ENCODE data around the gene TBX19.

TBX19 gene

GRCh38 chr1:168259567-168259966, 21.1 kb upstream of the TBX19 start:
- Histone ChIP-seq H4K91ac (ENCODE audit: low read length) (no peak overlapping the region), H2BK5ac (ENCODE audit: low read depth, low read length, poor library complexity, severe bottlenecking) (no peak overlapping the region), H3K9me3 (ENCODE audit: control insufficient read depth, low read length) (peaks cover 18% of the 10 kb centered on the region), H3K4me3 (ENCODE audit: insufficient read depth in 1 of 2, low read depth in 1 of 2, low read length in 2 of 2) (no peak overlapping the region), H3K27me3 (ENCODE audit: control insufficient read depth in 1 of 2, insufficient read depth in 1 of 2, low read length in 2 of 2) (no peaks in the 10 kb centered on the region), H2AK5ac (ENCODE audit: low read length, severe bottlenecking) (no peak overlapping the region), H2BK12ac (ENCODE audit: low read length in 2 of 2) (no peak overlapping the region), H3K36me3 (ENCODE audit: control insufficient read depth in 1 of 2, insufficient read depth in 2 of 2, low read depth in 1 of 2, low read length in 2 of 2) (peaks cover 12 to 27% of the 10 kb centered on the region in 2 experiments), H3K9ac (ENCODE audit: low read length) (no peak overlapping the region), H3K23ac (ENCODE audit: low read length in 2 of 2) (no peak overlapping the region), H4K8ac (ENCODE audit: low read length) (no peak overlapping the region), H3K4ac (ENCODE audit: low read depth in 1 of 2, low read length in 2 of 2) (no peak overlapping the region), H3K27ac (ENCODE audit: low read length, poor library complexity, severe bottlenecking) (no peak overlapping the region), H3K14ac (ENCODE audit: low read length in 2 of 2) (no peak overlapping the region), H3K18ac (ENCODE audit: low read depth in 1 of 2, low read length in 2 of 2) (no peak overlapping the region), H2AFZ (ENCODE audit: low read depth, low read length) (no peak overlapping the region), H2BK15ac (ENCODE audit: low read depth, poor library complexity, severe bottlenecking) (no peak overlapping the region), H3K4me1 (ENCODE audit: control insufficient read depth, insufficient read depth, low read depth, low read length) (peaks cover 1% of the 10 kb centered on the region), H2BK120ac (ENCODE audit: low read depth, low read length) (no peak overlapping the region), H3K79me1 (replicated peaks; ENCODE audit: low read length, poor library complexity, severe bottlenecking) (peaks cover 29% of the 10 kb centered on the region), H3K4me2 (ENCODE audit: low read length, poor library complexity, severe bottlenecking) (no peak overlapping the region)
- no CpG with 5 or more reads among the region's 1 CpG for whole genome bisulfite sequencing
- DNase-seq = no peak

- Histone ChIP-seq H3K14ac (ENCODE audit: low read length in 2 of 2) (no peak overlapping the region), H3K4ac (ENCODE audit: low read depth in 1 of 2, low read length in 2 of 2) (no peak overlapping the region), H3K23ac (ENCODE audit: low read length in 2 of 2) (no peak overlapping the region), H2BK120ac (ENCODE audit: low read depth, low read length) (no peak overlapping the region), H4K91ac (ENCODE audit: low read length) (no peak overlapping the region), H3K9ac (ENCODE audit: low read length) (no peak overlapping the region), H3K79me1 (replicated peaks; ENCODE audit: low read length, poor library complexity, severe bottlenecking) (peaks cover 37% of the 10 kb centered on the region), H3K4me3 (ENCODE audit: insufficient read depth in 1 of 2, low read depth in 1 of 2, low read length in 2 of 2) (no peak overlapping the region), H3K4me2 (ENCODE audit: low read length, poor library complexity, severe bottlenecking) (no peak overlapping the region), H2BK12ac (ENCODE audit: low read length in 2 of 2) (no peak overlapping the region), H2AK5ac (ENCODE audit: low read length, severe bottlenecking) (no peak overlapping the region), H3K9me3 (ENCODE audit: control insufficient read depth, low read length) (peaks cover 14% of the 10 kb centered on the region), H3K18ac (ENCODE audit: low read depth in 1 of 2, low read length in 2 of 2) (no peak overlapping the region), H3K27ac (ENCODE audit: low read length, poor library complexity, severe bottlenecking) (no peak overlapping the region), H2AFZ (ENCODE audit: low read depth, low read length) (no peak overlapping the region), H2BK5ac (ENCODE audit: low read depth, low read length, poor library complexity, severe bottlenecking) (no peak overlapping the region), H3K36me3 (ENCODE audit: control insufficient read depth in 1 of 2, insufficient read depth in 2 of 2, low read depth in 1 of 2, low read length in 2 of 2) (peaks cover 20 to 27% of the 10 kb centered on the region in 2 experiments), H3K4me1 (ENCODE audit: control insufficient read depth, insufficient read depth, low read depth, low read length) (peaks cover 1% of the 10 kb centered on the region), H3K27me3 (ENCODE audit: control insufficient read depth in 1 of 2, insufficient read depth in 1 of 2, low read length in 2 of 2) (no peaks in the 10 kb centered on the region), H2BK15ac (ENCODE audit: low read depth, poor library complexity, severe bottlenecking) (no peak overlapping the region), H4K8ac (ENCODE audit: low read length) (no peak overlapping the region)
- WGBS = 80% methylated on average over 3 of the region's 3 CpGs
- no peak for DNase-seq
These were observed 20.3 kb upstream of the TBX19 start for GRCh38 chr1:168260393-168260792.

GRCh38 chr1:168261390-168261789, 19.3 kb upstream of the TBX19 start:
- Histone ChIP-seq H3K36me3 (ENCODE audit: control insufficient read depth in 1 of 2, insufficient read depth in 2 of 2, low read depth in 1 of 2, low read length in 2 of 2) (peaks cover 18 to 24% of the 10 kb centered on the region in 2 experiments), H3K14ac (ENCODE audit: low read length in 2 of 2) (no peak overlapping the region), H3K4me1 (ENCODE audit: control insufficient read depth, insufficient read depth, low read depth, low read length) (peaks cover 1% of the 10 kb centered on the region), H2BK5ac (ENCODE audit: low read depth, low read length, poor library complexity, severe bottlenecking) (no peak overlapping the region), H3K23ac (ENCODE audit: low read length in 2 of 2) (no peak overlapping the region), H3K79me1 (replicated peaks; ENCODE audit: low read length, poor library complexity, severe bottlenecking) (peaks cover 42% of the 10 kb centered on the region), H3K27me3 (ENCODE audit: control insufficient read depth in 1 of 2, insufficient read depth in 1 of 2, low read length in 2 of 2) (no peaks in the 10 kb centered on the region), H3K9me3 (ENCODE audit: control insufficient read depth, low read length) (peaks cover 4% of the 10 kb centered on the region), H2BK15ac (ENCODE audit: low read depth, poor library complexity, severe bottlenecking) (no peak overlapping the region), H2BK120ac (ENCODE audit: low read depth, low read length) (no peak overlapping the region), H2AK5ac (ENCODE audit: low read length, severe bottlenecking) (no peak overlapping the region), H3K4me2 (ENCODE audit: low read length, poor library complexity, severe bottlenecking) (no peak overlapping the region), H3K4me3 (ENCODE audit: insufficient read depth in 1 of 2, low read depth in 1 of 2, low read length in 2 of 2) (peak overlapping the region in 1 of 2 experiments; percentile 35), H4K8ac (ENCODE audit: low read length) (no peak overlapping the region), H3K27ac (ENCODE audit: low read length, poor library complexity, severe bottlenecking) (no peak overlapping the region), H2AFZ (ENCODE audit: low read depth, low read length) (no peak overlapping the region), H2BK12ac (ENCODE audit: low read length in 2 of 2) (no peak overlapping the region), H3K18ac (ENCODE audit: low read depth in 1 of 2, low read length in 2 of 2) (no peak overlapping the region), H3K9ac (ENCODE audit: low read length) (no peak overlapping the region), H4K91ac (ENCODE audit: low read length) (no peak overlapping the region), H3K4ac (ENCODE audit: low read depth in 1 of 2, low read length in 2 of 2) (no peak overlapping the region)
- 81% methylated on average over 2 of the region's 2 CpGs for WGBS
- DNase-seq = peak; percentile 3

DNA sequence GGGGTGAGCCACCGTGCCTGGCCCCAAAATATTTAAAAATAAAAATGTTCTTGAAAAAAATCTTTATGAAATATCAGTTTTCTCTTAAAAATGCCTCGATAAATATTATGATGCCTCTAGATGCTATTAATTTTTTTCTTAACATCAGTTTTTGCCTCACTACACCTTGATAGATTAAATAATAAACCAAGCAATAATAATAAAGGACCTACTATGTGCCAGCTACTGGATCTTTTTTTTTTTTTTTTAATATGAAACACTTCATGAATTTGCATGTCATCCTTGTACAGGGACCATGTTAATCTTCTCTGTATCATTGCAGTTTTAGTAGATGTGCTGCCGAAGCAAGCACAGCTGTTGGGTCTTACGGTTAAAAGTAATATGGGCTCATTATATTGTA, 17.5 kb upstream of the TBX19 start:
- no peak overlapping the region for H3K27ac ChIP-seq (ENCODE audit: low read length, poor library complexity, severe bottlenecking)
- no peak overlapping the region for H2BK5ac ChIP-seq (ENCODE audit: low read depth, low read length, poor library complexity, severe bottlenecking)
- H3K4ac ChIP-seq (ENCODE audit: low read depth in 1 of 2, low read length in 2 of 2) = no peak overlapping the region
- no peak overlapping the region for H3K18ac ChIP-seq (ENCODE audit: low read depth in 1 of 2, low read length in 2 of 2)
- H3K36me3 ChIP-seq (ENCODE audit: control insufficient read depth in 1 of 2, insufficient read depth in 2 of 2, low read depth in 1 of 2, low read length in 2 of 2) = peaks cover 14 to 33% of the 10 kb centered on the region in 2 experiments
- H3K4me3 ChIP-seq (ENCODE audit: insufficient read depth in 1 of 2, low read depth in 1 of 2, low read length in 2 of 2) = no peak overlapping the region
- H3K14ac ChIP-seq (ENCODE audit: low read length in 2 of 2) = no peak overlapping the region
- peaks cover 48% of the 10 kb centered on the region for H3K79me1 ChIP-seq (replicated peaks; ENCODE audit: low read length, poor library complexity, severe bottlenecking)
- no peaks in the 10 kb centered on the region for H3K27me3 ChIP-seq (ENCODE audit: control insufficient read depth in 1 of 2, insufficient read depth in 1 of 2, low read length in 2 of 2)
- no peak overlapping the region for H2BK12ac ChIP-seq (ENCODE audit: low read length in 2 of 2)
- H3K9me3 ChIP-seq (ENCODE audit: control insufficient read depth, low read length) = no peaks in the 10 kb centered on the region
- no peak overlapping the region for H4K91ac ChIP-seq (ENCODE audit: low read length)
- no peak overlapping the region for H3K23ac ChIP-seq (ENCODE audit: low read length in 2 of 2)
- peaks cover 1% of the 10 kb centered on the region for H3K4me1 ChIP-seq (ENCODE audit: control insufficient read depth, insufficient read depth, low read depth, low read length)
- no peak overlapping the region for H4K8ac ChIP-seq (ENCODE audit: low read length)
- whole genome bisulfite sequencing = 100% methylated on average over 1 of the region's 4 CpGs
- H2BK120ac ChIP-seq (ENCODE audit: low read depth, low read length) = no peak overlapping the region
- no peak overlapping the region for H2AFZ ChIP-seq (ENCODE audit: low read depth, low read length)
- no peak overlapping the region for H3K9ac ChIP-seq (ENCODE audit: low read length)
- no peak for DNase-seq
- H2AK5ac ChIP-seq (ENCODE audit: low read length, severe bottlenecking) = no peak overlapping the region
- no peak overlapping the region for H3K4me2 ChIP-seq (ENCODE audit: low read length, poor library complexity, severe bottlenecking)
- H2BK15ac ChIP-seq (ENCODE audit: low read depth, poor library complexity, severe bottlenecking) = no peak overlapping the region
